OCI-LY7 (cell line): ENCODE data around the gene PODNL1. TPM values are rescaled to one million over a fixed set of nuclear protein-coding genes. Genes with fewer than 3 reads are reported as not detected.

Source experiments
- BruUV-seq: library from RNA; stranded (reverse); fragments of 400-500 nt; replicated peaks from 2 replicates; lab custom pipeline; 2021; lab: Mats Ljungman, UMichigan
- CTCF ChIA-PET: fragments of 300-600 bp; sonication (Branson Sonifier 250); formaldehyde crosslinking; loops from one replicate; lab custom pipeline; 2022; ENCODE audit warnings: antibody characterized with exemption; ENCODE audit not compliant: unreplicated experiment; lab: Charles Lee
- POLR2A ChIA-PET: fragments of 300-600 bp; sonication (Branson Sonifier 250); formaldehyde crosslinking; loops from one replicate; lab custom pipeline; 2022; ENCODE audit warnings: antibody characterized with exemption; lab: Charles Lee
- DNase-seq: peaks from one replicate; pipeline ENCODE4 v3.0.0-alpha.2; 2015; ENCODE audit warnings: low spot score
- H2AFZ ChIP-seq: fragments of 200-600 bp; sonication (generic), shearing (Covaris generic); 2 replicates; pipeline ENCODE4 v1.6.1; 2014; ENCODE audit warnings: mild to moderate bottlenecking, antibody characterized with exemption, low read length, moderate library complexity
- H3K27ac ChIP-seq: fragments of 200-600 bp; sonication (generic); 2 replicates; pipeline ENCODE4 v1.5.1; 2014; ENCODE audit warnings: mixed run types, low read depth, mild to moderate bottlenecking, moderate library complexity, low read length, inconsistent platforms; ENCODE audit not compliant: poor library complexity, severe bottlenecking
- H3K36me3 ChIP-seq: fragments of 200-600 bp; sonication (generic); 2 replicates; pipeline ENCODE4 v1.6.1; 2014; ENCODE audit warnings: mild to moderate bottlenecking, antibody characterized with exemption, low read length, moderate library complexity, mixed read lengths; ENCODE audit not compliant: insufficient read depth
- H3K4me1 ChIP-seq: fragments of 200-600 bp; sonication (generic); 2 replicates; pipeline ENCODE4 v1.5.1; 2014; ENCODE audit warnings: mild to moderate bottlenecking, low read length; ENCODE audit not compliant: insufficient read depth, poor library complexity, severe bottlenecking
- H3K4me2 ChIP-seq: fragments of 200-600 bp; sonication (generic); 2 replicates; pipeline ENCODE4 v1.6.1; 2014; ENCODE audit warnings: mild to moderate bottlenecking, low read length
- H3K4me3 ChIP-seq: fragments of 200-600 bp; sonication (generic); 2 replicates; pipeline ENCODE4 v1.5.1; 2014; ENCODE audit warnings: mild to moderate bottlenecking, low read depth, low read length; ENCODE audit not compliant: poor library complexity, severe bottlenecking
- H3K79me2 ChIP-seq: fragments of 200-600 bp; sonication (generic); 2 replicates; pipeline ENCODE4 v1.6.1; 2016; ENCODE audit warnings: low read depth, mild to moderate bottlenecking, low read length, moderate library complexity, mixed read lengths; ENCODE audit not compliant: insufficient read depth
- H3K9me2 ChIP-seq: fragments of 200-600 bp; sonication (generic); 2 replicates; pipeline ENCODE4 v1.6.1; 2016; ENCODE audit warnings: mild to moderate bottlenecking, low read length, mixed read lengths; ENCODE audit not compliant: insufficient read depth
- H3K9me3 ChIP-seq: fragments of 200-600 bp; sonication (generic); 2 replicates; pipeline ENCODE4 v1.6.1; 2014; ENCODE audit warnings: mild to moderate bottlenecking, mixed run types, low read length, mixed read lengths
- H4K20me1 ChIP-seq: fragments of 200-600 bp; sonication (generic); 2 replicates; pipeline ENCODE4 v1.6.1; 2014; ENCODE audit warnings: mild to moderate bottlenecking, antibody characterized with exemption, low read length, moderate library complexity, mixed read lengths; ENCODE audit not compliant: insufficient read depth
- CTCF ChIP-seq: fragments of 200-600 bp; sonication (generic); conservative IDR thresholded peaks from 2 replicates; pipeline ENCODE4 v1.5.1; 2014; ENCODE audit warnings: mild to moderate bottlenecking, antibody characterized with exemption, low read length, moderate library complexity, mixed read lengths
- EZH2phosphoT487 ChIP-seq: fragments of 200-600 bp; sonication (generic); IDR thresholded peaks from 2 replicates; pipeline ENCODE4 v1.6.1; 2018; ENCODE audit warnings: low read depth, borderline replicate concordance, mild to moderate bottlenecking, mixed run types, antibody characterized with exemption, low read length, moderate library complexity, mixed read lengths
- intact Hi-C: fragments of 100-400 bp; cut with micrococcal nuclease; formaldehyde crosslinking; loops from one replicate; pipeline ENCODE4 v1.10.0; 2022; ENCODE audit not compliant: unreplicated experiment
- total RNA-seq, 2 experiments: library from RNA; depleted of rRNA in 1 of 2; stranded (reverse); fragments of >200 nt in 1 of 2; shearing (Covaris generic) in 1 of 2; gene quantifications; 2 replicates each; pipeline ENCODE4 v1.2.3, GENCODE V29; 2014 to 2022

Gene PODNL1
- total RNA-seq, 2 experiments from 2014 or later: 0.16 TPM; not detected in 1

GRCh38 chr19:13954185-13954584 is 16.0 kb upstream of the PODNL1 start:
- Histone ChIP-seq H2AFZ (no peak overlapping the region), H3K79me2 (peaks cover 16% of the 10 kb centered on the region), H3K4me3 (peak overlapping the region; percentile 85), H4K20me1 (no peaks in the 10 kb centered on the region), H3K9me3 (no peaks in the 10 kb centered on the region), H3K27ac (no peak overlapping the region), H3K9me2 (no peaks in the 10 kb centered on the region), H3K4me1 (peaks cover 16% of the 10 kb centered on the region), H3K4me2 (peak overlapping the region; percentile 81), H3K36me3 (peaks cover 45% of the 10 kb centered on the region)
- ChIA-PET CTCF (no interaction called here), POLR2A (no interaction called here)
- no peak for TF ChIP-seq EZH2phosphoT487
- TF ChIP-seq CTCF: no peak
- no TSS peak for BruUV-seq
- intact Hi-C loops: loop anchor here (5.0 kb wide), 2 partner anchors 72 to 78 kb away; partner anchors contain the start of gene IL27RA
- DNase-seq: no peak

GRCh38 chr19:13952931-13953531 is 14.8 kb upstream of the PODNL1 start:
- ChIA-PET POLR2A (interaction anchor here (0.8 to 1.7 kb wide), 5 partner anchors 24 to 69 kb away, joined by 3 to 6 read pairs (median 4); partner anchors contain the start of gene RFX1), CTCF (interaction anchor here (0.7 kb wide), 1 partner anchor 106 kb away, joined by 3 read pairs; no protein-coding TSS in a partner anchor)
- Histone ChIP-seq H2AFZ (no peak overlapping the region), H4K20me1 (no peaks in the 10 kb centered on the region), H3K9me3 (no peaks in the 10 kb centered on the region), H3K4me3 (peak overlapping the region; percentile 85), H3K27ac (peak overlapping the region; percentile 2), H3K9me2 (no peaks in the 10 kb centered on the region), H3K4me1 (peaks cover 16% of the 10 kb centered on the region), H3K4me2 (peak overlapping the region; percentile 81), H3K36me3 (peaks cover 39% of the 10 kb centered on the region), H3K79me2 (peaks cover 16% of the 10 kb centered on the region)
- peak; percentile 23 for DNase-seq
- no TSS peak for BruUV-seq
- intact Hi-C loops: loop anchor here (1.0 to 5.0 kb wide), 4 partner anchors 32 to 79 kb away; partner anchors contain the start of genes IL27RA and RFX1
- TF ChIP-seq EZH2phosphoT487: no peak
- TF ChIP-seq CTCF: no peak
